Glomerular endothelial cell (primary cell): Measurements from ENCODE around the gene ST7L. TPM values are rescaled to one million over a fixed set of nuclear protein-coding genes. Genes with fewer than 3 reads are reported as not detected.
A peak's percentile ranks its signal among the peaks of the same experiment; 100 is the strongest.

ENCODE experiments used
- DNase-seq: peaks from one replicate; pipeline ENCODE4 v3.0.0-alpha.2; 2011; ENCODE audit warnings: low read depth, low spot score; ENCODE audit errors: extremely low read depth
- total RNA-seq: library from RNA; depleted of rRNA; stranded (reverse); fragments of >200 nt; gene quantifications from 2 replicates; pipeline ENCODE4 v1.2.3, GENCODE V29; 2015

Gene ST7L
- total RNA-seq, 1 donor from 2014 or later = 16.3 TPM

DNA sequence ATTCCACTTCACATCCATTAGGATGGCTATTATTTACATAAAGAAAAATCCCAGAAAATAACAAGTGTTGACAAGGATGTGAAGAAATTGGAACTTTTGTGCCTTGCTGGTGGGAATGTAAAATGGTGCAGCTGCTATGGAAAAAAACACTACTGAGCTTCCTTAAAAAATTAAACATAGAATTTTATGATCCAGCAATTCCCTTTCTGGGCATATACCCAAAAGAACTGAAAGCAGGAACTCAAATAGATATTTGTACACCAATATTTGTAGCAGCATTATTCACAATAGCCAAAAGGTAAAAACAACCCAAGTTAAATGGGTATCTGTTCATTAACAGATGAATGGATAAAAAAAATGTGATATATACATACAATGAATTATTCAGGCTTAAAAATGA is 64.5 kb downstream of the ST7L start:
- no peak for DNase-seq

DNA sequence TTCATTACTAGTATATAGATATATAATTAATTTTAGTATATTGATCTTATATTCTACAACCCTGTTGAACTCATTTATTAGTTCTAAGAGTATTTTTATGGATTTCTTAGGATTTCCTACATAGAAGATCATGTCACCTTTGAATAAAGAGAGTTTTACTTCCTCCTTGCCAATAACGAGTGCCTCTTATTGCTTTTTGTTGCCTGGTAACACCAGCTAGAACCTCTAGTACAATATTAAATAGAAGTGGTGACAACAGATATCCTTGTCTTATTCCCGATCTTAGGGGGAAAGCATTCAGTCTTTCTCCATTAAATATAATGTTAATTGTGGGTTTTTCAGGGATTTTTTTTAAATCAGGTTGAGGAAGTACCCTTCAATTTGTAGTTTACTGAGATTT is 69.4 kb downstream of the ST7L start:
- no peak for DNase-seq

DNA sequence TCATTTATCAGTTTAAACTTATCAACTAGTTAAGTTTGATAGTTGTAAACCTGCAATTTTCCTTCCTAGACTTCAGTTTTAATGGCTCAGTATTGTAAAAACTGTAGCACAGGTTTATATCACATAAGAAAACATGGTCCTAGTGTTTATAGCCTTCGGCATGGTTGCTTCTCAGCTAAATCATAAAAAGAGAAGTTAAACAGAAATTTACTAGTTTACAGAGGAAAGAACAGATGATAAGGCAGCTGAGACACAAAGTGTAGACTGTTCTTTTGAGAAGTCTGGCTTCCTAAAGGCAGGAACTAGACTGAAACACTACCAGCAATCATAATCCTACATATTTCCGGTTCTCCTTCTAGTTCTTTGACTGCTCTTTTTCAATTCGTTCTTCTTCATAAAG is 70.4 kb downstream of the ST7L start:
- no peak for DNase-seq

DNA sequence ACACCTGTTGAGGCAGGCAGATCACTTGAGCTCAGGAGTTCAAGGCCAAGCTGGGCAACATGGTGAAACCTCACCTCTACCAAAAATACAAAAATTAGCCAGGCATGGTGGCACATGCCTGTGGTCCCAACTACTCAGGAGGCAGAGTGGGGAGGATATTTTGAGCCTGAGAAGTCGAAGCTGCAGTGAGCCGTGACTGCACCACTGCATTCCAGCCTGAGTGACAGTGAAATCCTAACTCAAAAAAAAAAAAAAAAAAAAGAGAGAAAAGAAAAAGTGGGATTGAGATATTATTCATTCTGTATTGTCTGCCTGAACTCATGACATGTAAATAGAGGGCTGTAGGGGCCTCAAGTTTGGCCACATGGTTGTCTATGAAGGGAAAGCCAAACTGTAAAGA is 72.9 kb downstream of the ST7L start:
- DNase-seq = no peak

DNA sequence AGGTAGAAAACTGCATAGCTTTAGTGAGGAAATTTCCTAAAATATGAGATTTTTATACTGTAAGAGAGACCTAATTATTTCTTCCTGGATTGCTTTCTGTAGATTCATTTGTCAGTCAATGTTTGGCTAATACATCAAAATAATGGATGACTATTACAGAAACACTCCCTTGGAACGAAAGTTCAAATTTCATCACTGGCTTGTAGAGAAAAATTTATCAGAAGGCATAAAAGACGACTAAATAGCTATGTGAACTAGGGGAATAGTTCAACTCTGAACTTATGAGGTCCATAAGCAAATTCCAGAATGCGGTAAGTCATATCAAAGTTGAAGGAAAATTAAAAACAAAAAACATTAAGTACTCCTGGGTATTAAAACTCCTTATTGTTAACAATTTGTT is 74.2 kb downstream of the ST7L start:
- DNase-seq = no peak

DNA sequence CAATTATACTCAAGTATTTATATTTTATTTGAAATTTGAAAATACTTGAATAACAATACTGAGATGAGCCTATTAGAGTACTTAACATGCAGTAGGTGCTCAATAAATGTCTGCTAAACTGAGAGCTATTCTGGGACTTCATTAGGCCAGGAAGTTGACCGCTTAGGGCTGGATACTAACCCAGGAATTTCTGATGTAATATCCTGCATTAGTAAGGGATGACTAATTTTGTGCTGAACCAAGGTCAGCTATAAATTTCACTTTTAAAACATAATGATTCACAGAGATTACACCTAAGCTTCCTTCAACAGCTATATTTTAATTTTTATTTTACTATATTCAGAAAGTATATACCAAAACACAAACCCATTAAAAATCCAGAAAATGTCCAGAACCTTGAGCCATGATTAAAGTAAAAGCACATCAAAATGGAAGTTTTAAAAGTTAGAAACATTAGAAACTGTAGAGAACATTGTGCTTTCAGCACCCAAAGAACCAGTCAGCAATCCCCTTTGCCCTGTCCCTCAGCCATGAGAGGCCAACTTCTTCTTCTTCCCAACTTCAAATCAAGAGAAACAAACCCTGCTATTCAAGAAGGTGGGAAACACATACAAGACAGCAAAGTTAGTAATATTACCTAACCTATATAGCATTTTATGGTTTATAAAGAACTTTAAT is 74.8 kb downstream of the ST7L start:
- peak; percentile 87 for DNase-seq

DNA sequence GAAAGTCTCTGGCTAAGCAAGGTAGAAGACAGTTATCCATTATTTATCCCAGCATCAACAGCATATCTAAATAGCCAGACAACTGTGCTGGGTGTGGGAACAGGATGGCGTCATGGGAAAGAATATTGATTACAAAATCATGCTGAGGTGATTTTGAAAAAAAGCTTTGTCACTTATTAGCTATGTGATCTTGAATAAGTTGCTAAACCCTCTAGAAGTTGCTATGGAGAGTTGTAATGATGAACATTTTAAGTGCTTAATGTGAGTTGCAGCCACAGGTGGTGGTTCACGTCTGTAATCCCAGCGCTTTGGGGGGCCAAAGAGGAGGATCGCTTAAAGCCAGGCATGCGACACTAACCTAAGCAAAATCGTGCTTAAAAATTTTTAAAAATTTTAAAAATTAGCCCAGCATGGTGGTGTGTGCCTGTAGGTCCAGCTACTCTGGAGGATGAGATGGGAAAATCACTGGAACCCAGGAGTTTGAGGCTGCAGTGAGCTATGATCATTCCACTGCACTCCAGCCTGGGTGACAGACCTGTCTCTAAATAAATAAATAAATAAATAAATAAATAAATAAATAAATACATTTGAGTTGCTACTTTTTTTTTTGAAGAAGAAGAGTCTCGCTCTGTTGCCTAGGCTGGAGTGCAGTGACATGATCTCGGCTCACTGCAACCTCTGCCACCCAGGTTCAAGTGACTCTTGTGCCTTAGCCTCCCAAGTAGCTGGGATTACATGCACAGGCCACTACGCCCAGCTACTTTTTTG is 76.6 kb downstream of the ST7L start:
- DNase-seq = no peak

DNA sequence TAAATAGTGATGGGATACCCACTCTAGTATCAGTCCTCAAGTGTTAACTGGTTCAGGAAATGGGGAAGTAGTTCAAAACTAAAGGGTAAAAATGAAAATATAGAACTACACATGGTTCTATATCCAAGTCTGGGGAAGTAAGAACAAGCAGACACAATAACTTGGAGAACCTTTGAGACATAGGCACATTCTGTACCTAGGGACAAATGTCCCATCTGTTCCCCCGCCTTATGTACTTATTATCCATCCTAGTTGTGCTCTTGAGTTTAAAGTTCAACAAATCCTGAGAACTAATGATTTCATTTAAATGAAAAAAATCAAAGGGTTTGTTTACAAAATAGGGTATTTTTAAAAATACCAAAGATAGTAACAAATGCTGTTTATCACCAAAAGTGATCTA is 77.6 kb downstream of the ST7L start:
- DNase-seq = no peak

DNA sequence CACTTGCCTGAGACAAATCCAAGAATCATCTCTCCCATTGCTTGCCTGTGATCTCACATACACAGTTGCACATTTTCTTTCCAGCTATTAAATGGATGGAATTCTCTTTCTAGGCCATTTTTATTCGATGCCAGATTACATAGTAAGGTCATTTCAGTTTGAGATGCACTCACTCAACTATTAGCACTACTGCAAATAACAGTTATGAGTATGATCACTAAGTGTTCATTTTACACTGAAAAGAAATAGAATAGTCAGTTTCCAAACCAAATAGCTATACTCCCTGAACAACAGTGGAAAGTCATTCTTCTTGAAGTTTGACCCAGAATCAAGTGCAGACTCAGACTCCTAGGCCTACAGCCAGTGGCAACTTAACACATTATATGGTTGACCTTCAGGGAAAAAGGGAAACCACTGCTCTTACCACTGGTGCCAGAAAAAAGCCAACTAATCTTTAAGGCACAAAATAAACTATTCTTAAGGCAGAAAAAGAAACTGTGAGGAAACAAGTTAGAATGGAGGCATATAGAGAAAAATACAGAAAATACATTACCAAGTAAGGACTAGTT is 78.6 kb downstream of the ST7L start:
- no peak for DNase-seq

DNA sequence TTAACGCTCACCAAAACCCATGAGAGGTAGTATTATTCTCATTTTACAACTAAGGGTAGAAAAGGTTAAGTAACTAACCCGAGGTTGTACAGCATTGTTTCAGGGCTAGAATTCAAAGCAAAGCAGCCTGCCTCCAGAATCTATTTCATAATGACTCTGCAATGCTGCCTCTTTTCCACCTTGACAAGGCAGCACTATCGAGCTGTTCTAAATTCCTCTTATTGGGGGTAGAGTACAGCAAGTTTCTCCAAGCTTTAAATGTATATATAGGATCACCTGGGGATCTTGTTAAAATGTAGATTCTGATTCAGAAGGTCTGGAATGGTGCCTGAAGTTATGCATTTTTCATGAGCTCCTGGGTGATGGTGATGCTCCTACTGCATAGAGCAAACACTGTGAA is 80.1 kb downstream of the ST7L start:
- DNase-seq = no peak

DNA sequence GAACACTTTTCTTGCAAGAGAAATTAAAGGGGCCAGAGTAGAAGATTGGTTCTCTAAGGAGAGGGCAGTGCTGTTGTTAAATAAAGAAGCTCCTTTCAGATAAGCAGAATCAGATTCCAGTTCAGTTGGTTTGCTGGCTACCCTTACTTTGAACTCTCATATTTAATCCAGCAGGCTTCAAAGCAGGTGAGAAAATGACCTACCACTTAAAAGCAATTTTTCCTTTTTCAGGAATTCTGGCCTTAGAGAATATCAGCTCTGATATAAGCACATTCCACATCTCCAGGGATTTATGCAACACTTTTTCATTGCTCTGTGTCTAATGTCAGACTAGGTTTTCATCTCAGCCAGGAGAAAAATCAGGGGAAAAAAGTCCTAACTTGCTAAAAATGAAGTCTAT is 81.5 kb downstream of the ST7L start:
- no peak for DNase-seq

DNA sequence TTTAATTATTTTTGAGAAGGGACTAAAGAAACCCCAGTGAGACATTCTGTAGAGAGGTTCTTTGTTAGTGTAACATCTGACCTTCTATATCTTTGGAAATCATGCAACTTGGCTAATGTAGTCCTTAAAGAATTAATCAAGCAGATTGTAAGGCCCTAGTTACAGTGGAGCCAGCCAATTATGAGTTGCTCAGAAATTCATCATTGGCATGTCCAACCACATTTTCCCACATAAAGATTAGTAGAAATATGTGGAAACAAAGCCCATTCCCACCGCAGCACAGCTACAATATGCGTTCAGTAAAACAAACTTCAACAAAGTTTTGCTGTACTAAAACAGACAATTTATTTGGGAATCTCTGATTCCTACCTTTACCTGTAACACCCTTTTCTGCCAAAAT is 82.4 kb downstream of the ST7L start:
- no peak for DNase-seq

DNA sequence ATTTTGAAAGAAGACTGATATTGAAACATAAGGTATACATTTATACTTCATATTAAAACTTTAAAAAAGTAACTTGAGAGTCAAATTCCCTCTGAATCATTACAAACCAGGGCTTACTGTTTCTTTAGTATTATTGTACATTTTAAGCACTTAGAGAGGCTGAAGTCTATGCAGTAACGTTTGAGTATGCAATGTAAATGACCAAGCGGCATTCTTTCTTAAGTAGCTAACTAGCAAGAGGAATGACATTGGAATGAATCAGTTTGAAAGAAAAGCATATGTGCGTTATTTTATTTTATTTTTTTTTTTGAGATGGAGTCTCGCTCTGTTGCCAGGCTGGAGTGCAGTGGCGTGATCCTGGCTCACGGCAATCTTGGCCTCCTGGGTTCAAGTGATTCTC is 85.9 kb downstream of the ST7L start:
- DNase-seq = no peak

DNA sequence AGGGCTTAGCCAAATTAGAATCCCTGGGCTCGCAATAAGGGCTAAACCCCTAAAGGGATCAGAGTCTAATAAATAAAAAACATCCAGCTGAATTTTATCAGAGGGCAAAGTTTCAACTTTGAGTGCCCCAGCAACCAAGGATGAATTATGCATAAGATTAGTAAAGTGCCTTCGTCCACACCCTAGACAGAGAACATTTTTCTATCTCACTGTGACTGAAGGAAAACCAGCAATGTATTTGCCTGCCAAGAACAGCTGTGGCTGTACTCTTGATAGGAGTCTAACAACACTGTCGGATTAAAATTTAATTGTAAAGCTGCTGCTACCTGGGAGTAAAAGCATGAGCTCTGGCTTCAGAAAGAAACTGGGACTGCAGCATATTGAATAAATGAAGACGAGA is 86.9 kb downstream of the ST7L start:
- no peak for DNase-seq

DNA sequence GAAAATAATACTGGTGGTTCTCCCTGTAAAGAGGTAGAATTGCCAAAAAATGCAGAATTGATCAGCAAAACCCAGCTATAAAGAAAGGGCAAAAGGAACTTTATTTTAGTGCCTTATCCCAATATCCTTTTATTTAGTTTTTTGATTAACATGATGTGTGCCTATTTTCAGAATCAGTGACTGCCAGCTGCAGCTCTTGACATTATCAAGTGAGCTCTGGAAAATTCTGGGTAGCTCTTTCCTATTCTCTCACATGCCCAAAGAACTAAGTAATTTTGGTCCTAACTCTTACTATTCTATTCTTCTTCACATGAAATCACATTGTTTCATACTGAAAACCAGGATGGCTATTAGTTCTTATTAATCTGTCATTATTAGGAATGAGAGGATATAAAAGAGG is 88.1 kb downstream of the ST7L start:
- no peak for DNase-seq

DNA sequence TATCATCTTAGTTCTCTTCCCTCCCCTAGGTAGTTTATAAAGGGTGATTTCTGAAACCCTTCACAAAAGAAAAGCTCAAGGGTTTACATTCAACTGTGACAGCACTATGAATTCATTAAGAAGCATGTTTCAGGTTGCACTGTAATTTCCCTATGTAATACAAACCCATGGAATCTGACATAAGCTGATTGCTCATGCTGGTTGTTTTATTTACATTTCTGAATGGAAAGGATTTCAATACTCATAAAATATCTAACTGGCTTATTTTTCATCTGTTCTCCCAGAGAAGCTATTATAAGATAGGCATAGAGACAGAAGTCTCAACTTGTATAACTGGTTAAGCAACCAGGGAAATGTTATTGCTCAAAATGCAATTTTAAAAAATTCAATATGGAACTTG is 89.6 kb downstream of the ST7L start:
- no peak for DNase-seq

DNA sequence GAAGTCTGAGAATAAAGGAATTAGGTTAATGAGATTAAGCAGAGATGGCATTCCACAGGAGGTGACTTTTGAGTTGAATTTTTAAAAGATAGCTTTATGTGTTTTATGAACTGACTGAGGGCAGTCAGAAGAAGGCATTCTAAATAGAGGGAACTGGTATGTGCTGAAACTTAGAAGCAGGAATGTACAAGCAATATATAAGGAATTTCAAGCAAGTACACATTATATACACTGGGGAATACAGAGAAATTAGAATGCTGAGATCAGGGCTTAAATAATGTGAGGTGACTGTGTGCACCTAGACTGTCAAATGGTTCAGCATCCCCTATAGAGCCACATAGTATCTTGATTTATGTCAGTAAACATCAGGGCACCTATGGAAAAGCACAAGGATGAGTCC is 90.9 kb downstream of the ST7L start:
- no peak for DNase-seq

DNA sequence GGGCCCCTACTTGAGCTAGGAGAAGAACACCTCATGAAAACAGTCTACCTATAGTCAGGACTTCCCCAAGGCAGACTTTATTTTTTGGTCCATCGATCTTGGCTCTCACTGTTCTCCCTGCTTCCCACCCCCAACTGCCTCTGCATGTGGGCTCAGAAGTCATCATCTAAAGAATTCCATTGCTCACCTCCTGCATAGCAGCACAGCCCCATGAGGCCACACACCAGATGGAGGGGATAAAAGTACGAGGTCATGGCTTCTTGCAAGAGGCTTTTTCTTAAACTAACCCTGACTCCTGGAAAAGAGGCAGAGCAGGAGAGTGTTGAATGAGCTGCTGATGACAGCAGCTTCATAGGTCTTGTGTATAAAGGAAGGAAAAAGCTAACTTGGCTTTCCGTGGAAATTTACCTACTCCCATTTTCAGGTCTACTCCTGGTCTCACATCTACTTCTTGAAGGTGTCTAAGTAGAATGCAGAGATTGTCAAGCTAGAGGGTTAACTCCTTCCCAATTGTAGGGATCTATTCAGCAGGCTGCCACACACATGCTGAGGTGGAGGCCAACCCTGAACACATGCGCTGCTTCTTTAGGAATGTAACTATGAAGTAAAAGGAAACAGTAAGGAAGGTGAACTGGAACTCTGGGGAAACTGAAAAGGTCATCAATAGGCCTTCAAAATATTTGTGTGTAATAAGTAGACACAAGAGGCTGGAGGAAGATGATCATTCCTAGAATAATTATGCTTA is 91.5 kb downstream of the ST7L start:
- no peak for DNase-seq

DNA sequence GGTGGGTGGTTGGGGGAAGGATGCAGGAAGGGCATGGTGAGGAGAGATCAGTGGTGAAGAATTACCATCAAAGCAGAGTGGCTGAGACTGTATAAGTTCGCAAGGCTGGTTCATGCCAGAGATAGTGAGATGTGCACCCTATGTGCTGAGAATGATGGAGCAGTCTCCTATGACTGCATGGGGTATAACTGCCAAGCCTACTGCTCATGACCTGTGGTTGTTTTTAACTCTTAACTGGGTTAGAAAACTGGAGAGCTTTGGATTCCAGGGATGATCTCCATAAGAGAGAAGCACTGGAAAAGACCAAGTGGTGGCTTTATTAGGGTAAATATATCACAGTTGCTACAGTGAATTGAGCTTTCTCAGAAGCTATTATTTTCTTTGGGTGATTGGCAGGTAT is 94.0 kb downstream of the ST7L start:
- DNase-seq = no peak

DNA sequence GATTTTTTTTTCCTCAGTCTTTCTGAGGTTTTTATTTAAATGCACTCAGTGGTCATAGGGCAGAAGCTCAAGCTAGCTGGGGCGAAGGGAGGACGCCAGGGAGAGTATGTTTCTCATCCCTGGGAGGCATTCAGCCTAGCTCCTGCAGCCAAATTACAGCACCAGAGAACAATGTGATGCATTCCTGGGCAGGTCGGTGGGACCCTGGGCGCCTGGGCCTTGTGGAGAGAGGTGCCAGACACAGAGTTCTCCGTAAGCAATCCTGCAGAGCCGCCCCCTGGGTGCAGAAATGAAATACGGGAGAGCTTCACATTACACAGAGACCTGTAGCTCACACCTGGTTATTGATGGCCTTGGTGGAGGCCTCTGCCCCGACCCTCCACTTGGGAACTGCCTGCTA is 94.7 kb downstream of the ST7L start:
- DNase-seq = no peak

DNA sequence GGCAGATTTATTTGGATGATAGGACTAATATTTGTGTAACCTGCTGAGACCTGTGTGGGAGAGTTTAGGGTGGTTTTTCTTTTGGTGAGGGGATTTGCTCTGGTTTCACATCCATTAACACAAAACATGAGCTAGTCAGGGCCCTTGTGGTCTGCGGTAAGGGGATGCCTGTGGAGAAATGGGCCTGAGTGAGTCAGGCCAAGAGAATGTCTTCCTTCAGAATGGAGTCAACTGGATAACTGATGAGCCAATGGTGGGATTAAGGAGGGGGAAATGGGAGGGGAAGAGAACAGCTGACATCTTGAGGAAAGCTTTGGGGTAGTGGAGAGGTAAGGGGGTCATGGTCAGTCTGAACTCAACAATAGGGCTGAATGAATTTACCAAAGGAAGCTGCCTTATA is 96.3 kb downstream of the ST7L start:
- DNase-seq = no peak

DNA sequence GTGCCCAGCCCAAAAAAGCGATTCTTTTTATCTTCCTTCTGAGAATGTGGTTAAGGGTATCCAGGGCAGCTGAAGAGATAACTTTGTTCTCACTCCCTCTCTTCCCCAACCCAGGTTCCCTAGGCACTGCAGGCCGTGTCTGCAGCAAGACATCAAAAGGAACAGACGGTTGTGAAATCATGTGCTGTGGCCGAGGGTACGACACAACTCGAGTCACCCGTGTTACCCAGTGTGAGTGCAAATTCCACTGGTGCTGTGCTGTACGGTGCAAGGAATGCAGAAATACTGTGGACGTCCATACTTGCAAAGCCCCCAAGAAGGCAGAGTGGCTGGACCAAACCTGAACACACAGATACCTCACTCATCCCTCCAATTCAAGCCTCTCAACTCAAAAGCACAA is 98.8 kb downstream of the ST7L start:
- DNase-seq = no peak
